C4-2B (cell line): ENCODE data around the gene CDK14.

ENCODE experiments used
- H3K27ac ChIP-seq: fragments of 450-650 bp; 2 replicates; pipeline ENCODE4 v1.5.1; 2017
- ZFX ChIP-seq: fragments of 450-650 bp; IDR thresholded peaks from 2 replicates; pipeline ENCODE4 v1.6.1; 2017
- TF ChIP-seq, protein P1 (sequence below): fragments of 450-650 bp; conservative IDR thresholded peaks from 2 replicates; pipeline ENCODE4 v1.5.1; 2017; ENCODE audit warnings: mild to moderate bottlenecking

The CDK14 gene

DNA sequence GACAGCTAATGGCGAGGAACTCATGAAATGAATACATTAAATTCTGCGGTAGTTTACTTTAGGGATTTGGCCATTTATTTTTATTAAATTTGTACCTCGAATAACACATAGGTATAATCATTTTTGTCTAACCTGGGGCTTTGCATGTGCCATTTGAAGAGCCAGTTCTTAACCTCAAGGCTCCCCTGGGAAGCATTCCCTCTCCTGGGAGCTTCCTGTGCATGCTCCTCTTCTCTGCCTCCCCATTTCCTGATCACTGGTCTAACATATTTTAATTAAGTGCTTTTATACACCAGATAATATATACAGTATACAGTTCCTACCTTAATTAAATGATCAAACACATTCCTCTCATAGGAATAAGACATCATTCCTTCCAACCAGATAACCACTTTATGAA is 484.2 kb downstream of the CDK14 start:
- H3K27ac ChIP-seq = no peak overlapping the region
- TF ChIP-seq, protein P1, sequence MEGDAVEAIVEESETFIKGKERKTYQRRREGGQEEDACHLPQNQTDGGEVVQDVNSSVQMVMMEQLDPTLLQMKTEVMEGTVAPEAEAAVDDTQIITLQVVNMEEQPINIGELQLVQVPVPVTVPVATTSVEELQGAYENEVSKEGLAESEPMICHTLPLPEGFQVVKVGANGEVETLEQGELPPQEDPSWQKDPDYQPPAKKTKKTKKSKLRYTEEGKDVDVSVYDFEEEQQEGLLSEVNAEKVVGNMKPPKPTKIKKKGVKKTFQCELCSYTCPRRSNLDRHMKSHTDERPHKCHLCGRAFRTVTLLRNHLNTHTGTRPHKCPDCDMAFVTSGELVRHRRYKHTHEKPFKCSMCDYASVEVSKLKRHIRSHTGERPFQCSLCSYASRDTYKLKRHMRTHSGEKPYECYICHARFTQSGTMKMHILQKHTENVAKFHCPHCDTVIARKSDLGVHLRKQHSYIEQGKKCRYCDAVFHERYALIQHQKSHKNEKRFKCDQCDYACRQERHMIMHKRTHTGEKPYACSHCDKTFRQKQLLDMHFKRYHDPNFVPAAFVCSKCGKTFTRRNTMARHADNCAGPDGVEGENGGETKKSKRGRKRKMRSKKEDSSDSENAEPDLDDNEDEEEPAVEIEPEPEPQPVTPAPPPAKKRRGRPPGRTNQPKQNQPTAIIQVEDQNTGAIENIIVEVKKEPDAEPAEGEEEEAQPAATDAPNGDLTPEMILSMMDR = no peak
- TF ChIP-seq ZFX = no peak

DNA sequence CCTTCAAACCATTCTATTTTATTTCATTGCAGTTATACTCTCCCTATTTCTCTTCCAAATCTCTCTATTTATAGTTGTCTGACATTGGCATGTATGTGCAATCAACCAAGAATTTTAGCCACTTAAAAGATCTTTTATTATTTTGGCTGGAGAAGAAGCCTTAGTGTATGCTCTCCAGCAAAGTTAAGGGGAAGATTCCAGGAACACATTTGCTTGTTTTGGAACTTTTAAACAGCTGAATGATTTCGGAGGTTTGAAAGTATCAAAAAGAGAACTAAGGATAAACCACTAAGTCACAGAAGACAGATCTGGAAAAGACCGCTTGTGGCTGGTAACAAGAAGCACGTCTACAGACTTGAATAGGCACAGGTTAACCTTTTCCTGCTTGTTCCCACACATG is 485.9 kb downstream of the CDK14 start:
- TF ChIP-seq, protein P1 = no peak
- TF ChIP-seq ZFX = no peak
- H3K27ac ChIP-seq = no peak overlapping the region

DNA sequence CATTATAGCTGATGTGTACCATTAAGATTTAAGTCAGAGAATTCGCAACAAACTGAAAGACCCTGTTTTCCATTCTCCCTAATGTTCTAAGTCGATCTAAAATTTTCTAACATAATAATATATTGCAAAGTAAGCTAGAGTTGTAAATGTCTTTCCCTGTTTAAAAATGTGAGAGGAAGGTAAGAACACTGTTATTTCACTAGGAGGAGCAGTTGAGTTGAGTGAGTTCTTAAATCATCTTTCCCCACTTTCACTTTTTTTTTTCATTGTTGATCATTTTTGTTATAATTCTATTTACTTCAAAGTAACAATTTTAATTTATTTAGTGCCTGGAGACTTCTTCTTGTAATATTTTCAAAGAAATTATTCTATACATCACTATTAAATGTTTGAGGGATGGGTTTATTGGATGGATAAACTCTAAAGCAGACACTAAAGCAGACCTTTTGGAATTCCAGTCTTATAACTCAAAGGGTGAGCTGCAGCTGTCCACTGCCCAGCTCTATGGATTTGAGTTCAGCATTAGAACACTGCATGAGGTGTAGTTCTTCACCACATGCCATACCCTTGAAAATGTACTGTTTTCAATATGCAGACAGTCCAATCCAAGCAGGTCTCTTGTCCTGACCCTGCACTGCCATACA is 486.9 kb downstream of the CDK14 start:
- TF ChIP-seq ZFX = no peak
- TF ChIP-seq, protein P1 = peak; percentile 85
- H3K27ac ChIP-seq = no peak overlapping the region

DNA sequence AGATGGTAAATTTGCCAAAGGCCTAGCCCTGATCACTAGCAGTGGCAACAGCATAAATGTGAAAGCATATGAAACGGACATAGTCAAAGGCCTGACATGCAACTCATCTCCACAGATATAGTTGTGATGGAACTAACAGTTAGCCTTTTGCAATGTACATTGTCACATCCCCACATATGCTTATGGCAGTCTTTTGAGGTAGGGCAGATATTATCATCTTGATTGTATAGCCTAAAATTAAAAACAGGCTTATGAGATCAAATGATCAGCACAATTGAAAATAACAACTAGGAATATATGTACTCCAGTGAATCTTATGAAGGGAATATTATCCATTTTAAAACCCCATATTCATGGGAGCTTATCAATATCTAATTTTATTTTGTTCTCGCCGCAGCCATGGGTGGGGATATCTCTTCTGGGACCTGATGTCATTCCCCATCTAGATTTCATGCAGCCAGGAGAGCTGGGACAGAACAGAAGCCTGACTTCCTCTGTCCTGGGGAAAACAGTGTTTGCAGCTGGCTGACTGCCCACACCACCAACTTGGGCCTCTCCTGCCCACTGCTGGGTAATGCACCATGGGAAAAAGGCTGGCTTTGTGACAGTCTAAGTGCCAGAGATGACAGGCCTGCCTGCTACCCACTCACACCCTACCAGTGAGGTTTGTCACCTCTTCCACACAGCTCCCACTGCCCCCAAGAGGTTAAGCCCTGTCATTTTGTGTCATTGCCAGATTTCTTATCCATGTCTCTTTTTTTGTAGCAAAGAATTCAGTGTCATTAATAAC is 487.9 kb downstream of the CDK14 start:
- TF ChIP-seq, protein P1 = no peak
- TF ChIP-seq ZFX = no peak
- H3K27ac ChIP-seq = no peak overlapping the region

DNA sequence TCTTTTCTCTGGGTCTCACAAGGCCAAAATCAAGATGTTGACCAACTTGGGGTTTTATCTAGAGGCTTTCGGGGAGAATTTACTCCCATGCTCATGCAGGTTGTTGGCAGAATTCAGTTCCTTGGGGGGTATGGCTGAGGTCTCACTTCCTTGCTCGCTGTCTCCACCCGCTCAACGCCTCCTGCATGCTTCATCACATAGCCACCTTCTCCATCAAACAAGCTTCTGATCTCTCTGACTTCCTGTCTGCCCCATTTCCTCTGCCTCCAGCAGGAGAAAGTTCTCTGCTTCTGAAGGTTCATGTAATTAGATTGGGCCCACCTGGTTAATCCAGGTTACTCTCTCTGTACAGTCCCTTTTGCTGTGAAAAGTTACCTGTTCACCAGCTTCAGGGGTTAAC is 489.1 kb downstream of the CDK14 start:
- TF ChIP-seq, protein P1 = no peak
- no peak for TF ChIP-seq ZFX
- H3K27ac ChIP-seq = no peak overlapping the region

DNA sequence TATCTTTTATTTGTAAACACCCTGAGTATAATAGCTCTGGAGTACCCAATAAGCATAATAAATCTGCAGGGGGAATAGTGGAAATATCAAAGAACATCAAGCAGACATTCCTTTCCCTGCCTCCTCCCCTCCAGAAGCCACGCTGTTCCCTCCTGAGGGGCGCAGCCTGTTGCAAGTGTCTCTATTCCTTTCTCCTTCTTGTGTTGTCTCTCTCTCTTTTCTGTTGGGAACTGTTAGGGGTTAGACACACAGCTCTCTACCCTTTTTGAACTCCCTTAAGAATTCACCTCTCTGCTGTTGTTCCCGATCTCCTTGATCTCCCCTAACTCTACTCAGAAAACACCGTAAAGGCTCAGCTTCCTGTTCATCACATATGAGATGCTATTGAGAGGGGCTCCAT is 490.1 kb downstream of the CDK14 start:
- TF ChIP-seq ZFX = no peak
- TF ChIP-seq, protein P1 = no peak

DNA sequence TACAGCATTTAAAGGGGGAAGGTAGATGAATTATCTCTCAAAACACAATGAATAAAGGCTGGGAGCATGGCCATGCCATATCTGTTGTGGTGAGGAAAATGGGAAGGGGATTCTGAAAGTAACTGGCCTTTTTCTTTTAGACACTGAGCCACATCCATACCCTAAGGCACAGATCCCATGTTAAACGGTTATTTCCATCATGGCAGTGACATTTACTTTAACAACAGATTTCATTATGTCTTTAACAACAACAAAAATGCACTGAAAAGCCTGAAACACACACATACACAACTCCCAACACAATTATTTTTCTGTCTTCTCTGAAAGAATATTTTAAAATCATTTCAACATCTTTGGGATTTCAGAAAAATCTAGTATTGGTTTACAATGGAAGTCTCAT is 492.0 kb downstream of the CDK14 start:
- no peak for TF ChIP-seq ZFX
- TF ChIP-seq, protein P1 = no peak
- H3K27ac ChIP-seq = no peak overlapping the region

More for the DNA sequence above, 490.1 kb downstream of the CDK14 start:
- H3K27ac ChIP-seq = no peak overlapping the region
